Measurements from ENCODE around the gene NFATC3.

The NFATC3 gene

GRCh38 chr16:68264128-68265077, 179.2 kb downstream of the NFATC3 start, which contains the start of gene SLC7A6:
SLC7A6 (plus strand) TSS chr16:68264526; CDS start chr16:68274727, 10,201 bp downstream.
- H3K4me3 ChIP-seq (replicated peaks in 1 of 2; ENCODE audit: low read depth in 2 of 2, low read length in 2 of 2), result peak within 1 kb of the TSS; percentile 93 to 95
- peak; percentile 77 for TF ChIP-seq CTCF (IDR thresholded peaks at IDR 0.05; ENCODE audit: low read depth, low read length)
- peak; percentile 75 to 78 for DNase-seq (ENCODE audit: low read depth in 2 of 2)

GRCh38 chr16:68265078-68265920, 180.1 kb downstream of the NFATC3 start:
- TF ChIP-seq CTCF (IDR thresholded peaks at IDR 0.05; ENCODE audit: low read depth, low read length), result no peak

GRCh38 chr16:68267612-68268405, 182.6 kb downstream of the NFATC3 start:
- DNase-seq (ENCODE audit: low read depth in 2 of 2), result no peak
- no peak for TF ChIP-seq CTCF (IDR thresholded peaks at IDR 0.05; ENCODE audit: low read depth, low read length)
- H3K4me3 ChIP-seq (replicated peaks in 1 of 2; ENCODE audit: low read depth in 2 of 2, low read length in 2 of 2), result no peak overlapping the region

More at GRCh38 chr16:68265078-68265920, 180.1 kb downstream of the NFATC3 start:
- H3K4me3 ChIP-seq (replicated peaks in 1 of 2; ENCODE audit: low read depth in 2 of 2, low read length in 2 of 2), result peak overlapping the region; percentile 93 to 95
- DNase-seq (ENCODE audit: low read depth in 2 of 2), result peak; percentile 65 to 81

GRCh38 chr16:68269793-68270192, 184.6 kb downstream of the NFATC3 start:
- no peak overlapping the region for H3K4me3 ChIP-seq (replicated peaks in 1 of 2; ENCODE audit: low read depth in 2 of 2, low read length in 2 of 2)
- DNase-seq (ENCODE audit: low read depth in 2 of 2), result no peak
- no peak for TF ChIP-seq CTCF (IDR thresholded peaks at IDR 0.05; ENCODE audit: low read depth, low read length)

GRCh38 chr16:68270353-68270752, 185.2 kb downstream of the NFATC3 start:
- no peak for TF ChIP-seq CTCF (IDR thresholded peaks at IDR 0.05; ENCODE audit: low read depth, low read length)
- no peak overlapping the region for H3K4me3 ChIP-seq (replicated peaks in 1 of 2; ENCODE audit: low read depth in 2 of 2, low read length in 2 of 2)
- no peak for DNase-seq (ENCODE audit: low read depth in 2 of 2)
